Esophagus muscularis mucosa (tissue), 4 donors: ENCODE data around the gene AGO4. TPM values are rescaled to one million over a fixed set of nuclear protein-coding genes. Genes with fewer than 3 reads are reported as not detected.

Experiments
- DNase-seq: peaks from one replicate; pipeline ENCODE4 v3.0.0-alpha.2; 2017; ENCODE audit errors: extremely low spot score
- H3K27ac ChIP-seq, 4 donors: fragments of 200-600 bp; sonication (generic); replicated peaks in 1 of 4; 1 replicate in 3 of 4; 2 replicates in 1 of 4; pipeline ENCODE4 v1.5.1; 2016 to 2019; ENCODE audit warnings: mild to moderate bottlenecking in 1 of 4
- H3K27me3 ChIP-seq, 4 donors: fragments of 200-600 bp; sonication (generic); one replicate each; pipeline versions ENCODE4 v1.5.1 to v1.6.0; 2016 to 2019
- H3K36me3 ChIP-seq, 4 donors: fragments of 200-600 bp; sonication (generic); one replicate each; pipeline ENCODE4 v1.5.1; 2016 to 2019
- H3K4me1 ChIP-seq, 4 donors: fragments of 200-600 bp; sonication (generic); one replicate each; pipeline ENCODE4 v1.5.1; 2016 to 2019
- H3K4me3 ChIP-seq, 4 donors: fragments of 200-600 bp; sonication (generic); 1 replicate in 2 of 4; 2 replicates in 2 of 4; pipeline ENCODE4 v1.5.1; 2016 to 2019; ENCODE audit warnings: mild to moderate bottlenecking in 4 of 4, moderate library complexity in 1 of 4
- H3K9me3 ChIP-seq, 4 donors: fragments of 200-600 bp; sonication (generic); 1 replicate in 3 of 4; 2 replicates in 1 of 4; pipeline ENCODE4 v1.5.1; 2016 to 2019
- EP300 ChIP-seq: sonication (generic); formaldehyde crosslinking; IDR thresholded peaks from one replicate; pipeline ENCODE4 v1.6.1; 2017; ENCODE audit warnings: antibody characterized with exemption
- POLR2A ChIP-seq: fragments of 450-650 bp; IDR thresholded peaks from one replicate; pipeline ENCODE4 v1.6.1; 2017; ENCODE audit warnings: antibody characterized with exemption, moderate library complexity, mild to moderate bottlenecking, low read depth
- POLR2AphosphoS5 ChIP-seq, 2 donors: sonication (generic); formaldehyde crosslinking; IDR thresholded peaks; one replicate each; pipeline ENCODE4 v1.6.1; 2017; ENCODE audit warnings: antibody characterized with exemption in 2 of 2
- WGBS: methylation state at CpG from one replicate; pipeline ENCODE4 v1.1.5; 2018; 5-methylcytosine and 5-hydroxymethylcytosine counted together
- intact Hi-C: fragments of 100-400 bp; cut with DNase I; formaldehyde crosslinking; loops from one replicate; pipeline ENCODE4 v1.15.1; 2023
- total RNA-seq, 4 donors: library from RNA; depleted of rRNA; stranded (reverse); fragments of >200 nt; gene quantifications; one replicate each; pipeline versions ENCODE4 v1.1.0 to v1.2.1, GENCODE V29; 2016
- TF ChIP-seq, protein P1 (sequence below), 3 experiments: fragments of 200-600 bp in 2 of 3; fragments of 450-650 bp in 1 of 3; sonication (generic) in 2 of 3; IDR thresholded peaks; one replicate each; pipeline ENCODE4 v1.5.1; 2017 to 2019; ENCODE audit warnings: antibody characterized with exemption in 3 of 3, mild to moderate bottlenecking in 2 of 3, moderate library complexity in 1 of 3

AGO4 gene
- total RNA-seq, 4 donors from 2014 or later, result 25.2 to 42.7 (median 33.0) TPM

DNA sequence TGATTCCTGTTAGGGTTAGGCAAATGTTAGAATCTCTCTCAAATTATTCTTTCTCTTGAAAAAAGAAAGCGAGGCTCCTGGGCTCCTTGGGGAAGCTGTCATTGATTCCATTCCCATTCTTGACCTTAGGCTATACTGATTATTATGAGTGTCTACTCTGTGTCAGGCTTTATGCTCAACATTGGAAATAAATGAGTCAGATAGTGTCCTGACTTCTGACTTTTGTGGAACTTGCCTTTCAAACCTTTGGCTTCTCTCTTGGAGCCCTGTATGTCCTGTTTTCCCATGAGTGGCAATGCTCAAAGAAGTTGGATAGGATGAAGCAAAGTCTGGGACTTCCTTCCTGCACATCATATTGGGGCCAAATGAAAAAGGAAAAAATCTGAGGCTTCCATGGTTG is 86.8 kb downstream of the AGO4 start:
- Histone ChIP-seq H3K27ac (no peak overlapping the region), H3K4me3 (no peak overlapping the region), H3K27me3 (no peaks in the 10 kb centered on the region), H3K9me3 (no peaks in the 10 kb centered on the region), H3K4me1 (no peaks in the 10 kb centered on the region), H3K36me3 (peaks cover 56 to 99% (median 85%) of the 10 kb centered on the region in 4 donors)
- TF ChIP-seq POLR2AphosphoS5 (IDR thresholded peaks at IDR 0.05) (no peak), POLR2A (no peak), EP300 (no peak)
- TF ChIP-seq, protein P1, sequence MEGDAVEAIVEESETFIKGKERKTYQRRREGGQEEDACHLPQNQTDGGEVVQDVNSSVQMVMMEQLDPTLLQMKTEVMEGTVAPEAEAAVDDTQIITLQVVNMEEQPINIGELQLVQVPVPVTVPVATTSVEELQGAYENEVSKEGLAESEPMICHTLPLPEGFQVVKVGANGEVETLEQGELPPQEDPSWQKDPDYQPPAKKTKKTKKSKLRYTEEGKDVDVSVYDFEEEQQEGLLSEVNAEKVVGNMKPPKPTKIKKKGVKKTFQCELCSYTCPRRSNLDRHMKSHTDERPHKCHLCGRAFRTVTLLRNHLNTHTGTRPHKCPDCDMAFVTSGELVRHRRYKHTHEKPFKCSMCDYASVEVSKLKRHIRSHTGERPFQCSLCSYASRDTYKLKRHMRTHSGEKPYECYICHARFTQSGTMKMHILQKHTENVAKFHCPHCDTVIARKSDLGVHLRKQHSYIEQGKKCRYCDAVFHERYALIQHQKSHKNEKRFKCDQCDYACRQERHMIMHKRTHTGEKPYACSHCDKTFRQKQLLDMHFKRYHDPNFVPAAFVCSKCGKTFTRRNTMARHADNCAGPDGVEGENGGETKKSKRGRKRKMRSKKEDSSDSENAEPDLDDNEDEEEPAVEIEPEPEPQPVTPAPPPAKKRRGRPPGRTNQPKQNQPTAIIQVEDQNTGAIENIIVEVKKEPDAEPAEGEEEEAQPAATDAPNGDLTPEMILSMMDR (IDR thresholded peaks at IDR 0.05), result no peak
- DNase-seq, result no peak
- intact Hi-C loops, result no loop called here
- WGBS, result 95% methylated on average over 1 of the region's 1 CpG

GRCh38 chr1:35899941-35900340 is 92.1 kb downstream of the AGO4 start:
- Histone ChIP-seq H3K27me3 (no peaks in the 10 kb centered on the region), H3K4me3 (no peak overlapping the region), H3K36me3 (peaks cover 33 to 93% (median 86%) of the 10 kb centered on the region in 4 donors), H3K9me3 (no peaks in the 10 kb centered on the region), H3K27ac (no peak overlapping the region), H3K4me1 (no peaks in the 10 kb centered on the region)
- DNase-seq, result no peak
- TF ChIP-seq POLR2AphosphoS5 (IDR thresholded peaks at IDR 0.05) (no peak), POLR2A (no peak), EP300 (no peak)
- TF ChIP-seq, protein P1 (IDR thresholded peaks at IDR 0.05), result no peak
- intact Hi-C loops, result no loop called here

DNA sequence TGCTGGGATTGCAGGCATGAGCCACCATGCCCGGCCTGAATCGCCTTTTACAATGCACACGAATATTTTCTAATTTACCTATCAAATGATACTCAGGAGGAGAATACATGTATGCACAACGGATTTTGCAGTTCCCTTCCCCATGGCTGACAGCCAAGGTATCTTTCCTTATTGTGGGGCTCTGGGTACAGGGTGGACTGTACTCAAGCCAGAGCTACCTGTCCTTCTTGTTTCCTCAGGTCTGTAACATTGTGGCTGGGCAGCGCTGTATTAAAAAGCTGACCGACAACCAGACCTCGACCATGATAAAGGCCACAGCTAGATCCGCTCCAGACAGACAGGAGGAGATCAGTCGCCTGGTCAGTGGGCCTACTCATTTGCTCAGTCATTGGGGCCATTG is 93.4 kb downstream of the AGO4 start:
- WGBS, result 96% methylated on average over 9 of the region's 9 CpGs
- Histone ChIP-seq H3K9me3 (no peaks in the 10 kb centered on the region), H3K36me3 (peaks cover 21 to 93% (median 84%) of the 10 kb centered on the region in 4 donors), H3K4me3 (no peak overlapping the region), H3K27me3 (no peaks in the 10 kb centered on the region), H3K4me1 (no peaks in the 10 kb centered on the region), H3K27ac (no peak overlapping the region)
- no peak for DNase-seq
- intact Hi-C loops, result no loop called here
- no peak for TF ChIP-seq POLR2AphosphoS5 (IDR thresholded peaks at IDR 0.05)
- TF ChIP-seq EP300, result no peak
- no peak for TF ChIP-seq POLR2A
- TF ChIP-seq, protein P1 (IDR thresholded peaks at IDR 0.05), result no peak

GRCh38 chr1:35902671-35903070 is 94.9 kb downstream of the AGO4 start:
- no peaks in the 10 kb centered on the region for H3K4me1 ChIP-seq
- no peaks in the 10 kb centered on the region for H3K9me3 ChIP-seq
- no peaks in the 10 kb centered on the region for H3K27me3 ChIP-seq
- H3K27ac ChIP-seq, result no peak overlapping the region
- H3K4me3 ChIP-seq, result no peak overlapping the region
- 92% methylated on average over 2 of the region's 2 CpGs for WGBS
- intact Hi-C loops, result no loop called here
- peaks cover 17 to 93% (median 85%) of the 10 kb centered on the region in 4 donors for H3K36me3 ChIP-seq
- DNase-seq, result no peak
- TF ChIP-seq, protein P1 (IDR thresholded peaks at IDR 0.05), result no peak
- no peak for TF ChIP-seq EP300
- TF ChIP-seq POLR2AphosphoS5 (IDR thresholded peaks at IDR 0.05), result no peak
- no peak for TF ChIP-seq POLR2A

Other genes starting within 250 kb of the AGO4 start
- gene TFAP2E, start 234.7 kb upstream of the AGO4 start, total RNA-seq, result under 1 TPM in 3 of 4 donors, not detected in 1; 0.33 to 0.71 (median 0.63) TPM
- gene PSMB2, start 166.5 kb upstream of the AGO4 start, total RNA-seq, result 10 to 100 TPM; 30.3 to 40.5 (median 32.4) TPM
- 10 to 100 TPM; 20.5 to 33.2 (median 28.2) TPM for gene C1orf216, start 89.1 kb upstream of the AGO4 start, total RNA-seq
- gene CLSPN, start 38.0 kb upstream of the AGO4 start, total RNA-seq, result under 1 TPM in 3 of 4 donors, not detected in 1; under 0.01 to 0.40 (median 0.17) TPM
- 10 to 100 TPM; 16.2 to 32.6 (median 24.4) TPM for gene AGO1, start 75.2 kb downstream of the AGO4 start, total RNA-seq
- 10 to 100 TPM; 19.9 to 23.3 (median 21.0) TPM for gene AGO3, start 123.1 kb downstream of the AGO4 start, total RNA-seq